A673 (cell line): Measurements from ENCODE around the gene OPRL1.

Experiments
- EZH2 ChIP-seq: fragments of 200-600 bp; sonication (generic); IDR thresholded peaks from 2 replicates; pipeline ENCODE4 v1.6.1; 2017; ENCODE audit warnings: borderline replicate concordance, low read depth, mild to moderate bottlenecking, mixed read lengths, antibody characterized with exemption, low read length; ENCODE audit not compliant: poor library complexity, severe bottlenecking
- TF ChIP-seq, protein P1 (sequence below): fragments of 300-800, 200-600 bp; sonication (generic); conservative IDR thresholded peaks from 2 replicates; pipeline ENCODE4 v1.5.1; 2017; ENCODE audit warnings: low read depth, mild to moderate bottlenecking, antibody characterized with exemption, low read length, moderate library complexity, mixed read lengths

DNA sequence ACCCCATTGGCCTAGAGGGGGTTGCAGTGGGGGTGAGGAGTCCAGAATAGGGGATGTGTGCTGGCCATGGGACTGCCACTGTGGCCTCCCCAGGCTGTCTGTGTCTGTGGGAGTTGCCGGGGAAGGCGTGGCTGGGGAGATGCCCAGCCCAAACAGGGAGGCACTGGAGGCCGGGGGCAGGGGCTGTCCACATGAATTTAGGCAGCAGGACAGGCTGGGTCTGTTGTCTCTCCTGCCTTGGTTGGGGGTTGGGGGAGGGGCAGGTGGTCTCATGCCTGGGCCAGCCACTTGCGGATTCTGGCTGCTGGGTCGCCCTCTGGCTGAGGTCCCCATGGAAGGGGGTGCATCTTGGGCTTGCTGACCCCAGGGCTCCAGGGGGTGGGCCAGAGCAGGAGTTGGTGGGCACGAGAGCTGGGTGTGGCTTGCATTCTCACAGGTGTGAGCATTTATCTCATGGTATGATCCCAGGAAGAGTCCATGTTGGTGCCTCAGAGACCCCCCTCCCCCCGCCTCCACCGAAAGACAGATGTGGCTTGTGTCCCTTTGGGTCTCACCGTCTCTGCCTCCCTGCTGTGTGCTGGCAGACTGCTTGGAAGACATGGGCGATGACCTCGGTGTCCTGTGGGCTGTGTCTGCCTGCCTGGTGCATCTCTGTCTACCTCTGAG is 34.4 kb upstream of the OPRL1 start:
- TF ChIP-seq, protein P1, sequence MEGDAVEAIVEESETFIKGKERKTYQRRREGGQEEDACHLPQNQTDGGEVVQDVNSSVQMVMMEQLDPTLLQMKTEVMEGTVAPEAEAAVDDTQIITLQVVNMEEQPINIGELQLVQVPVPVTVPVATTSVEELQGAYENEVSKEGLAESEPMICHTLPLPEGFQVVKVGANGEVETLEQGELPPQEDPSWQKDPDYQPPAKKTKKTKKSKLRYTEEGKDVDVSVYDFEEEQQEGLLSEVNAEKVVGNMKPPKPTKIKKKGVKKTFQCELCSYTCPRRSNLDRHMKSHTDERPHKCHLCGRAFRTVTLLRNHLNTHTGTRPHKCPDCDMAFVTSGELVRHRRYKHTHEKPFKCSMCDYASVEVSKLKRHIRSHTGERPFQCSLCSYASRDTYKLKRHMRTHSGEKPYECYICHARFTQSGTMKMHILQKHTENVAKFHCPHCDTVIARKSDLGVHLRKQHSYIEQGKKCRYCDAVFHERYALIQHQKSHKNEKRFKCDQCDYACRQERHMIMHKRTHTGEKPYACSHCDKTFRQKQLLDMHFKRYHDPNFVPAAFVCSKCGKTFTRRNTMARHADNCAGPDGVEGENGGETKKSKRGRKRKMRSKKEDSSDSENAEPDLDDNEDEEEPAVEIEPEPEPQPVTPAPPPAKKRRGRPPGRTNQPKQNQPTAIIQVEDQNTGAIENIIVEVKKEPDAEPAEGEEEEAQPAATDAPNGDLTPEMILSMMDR = no peak
- no peak for TF ChIP-seq EZH2
